ENCODE measurements around the gene CACNA1S.

Gene CACNA1S

DNA sequence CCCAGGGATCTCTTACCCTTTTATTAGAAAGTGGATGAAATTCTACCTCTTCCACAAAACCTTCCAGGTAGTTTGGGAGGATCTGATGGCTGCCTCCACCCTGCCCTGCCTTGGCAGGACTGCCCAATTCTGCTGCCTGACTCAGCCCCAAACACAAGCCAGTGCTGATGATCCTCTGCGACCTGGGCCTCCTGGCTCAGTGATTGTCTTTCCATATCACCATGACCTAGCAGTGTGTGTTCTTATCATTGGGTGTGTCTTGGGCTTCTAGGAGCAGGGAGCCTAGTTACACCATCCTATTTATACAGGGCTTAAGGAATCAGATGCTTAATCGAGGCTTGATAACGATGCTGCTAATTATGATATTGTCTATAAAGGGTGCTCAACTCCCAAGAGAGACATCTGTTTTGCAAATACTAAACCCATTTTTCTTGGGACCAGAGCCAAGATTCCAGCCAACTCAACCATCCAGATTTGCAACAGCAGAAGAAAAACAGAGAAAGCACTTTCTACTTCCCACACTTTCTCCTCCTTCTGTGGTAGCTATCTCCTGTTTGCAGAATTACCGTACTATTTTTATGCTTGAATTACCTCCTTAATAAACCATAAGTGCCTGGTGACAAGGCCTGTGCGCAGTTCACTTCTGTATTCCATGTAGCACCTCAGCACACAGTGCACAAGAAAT, 52.2 kb downstream of the CACNA1S start:
- DNase-seq: no peak

DNA sequence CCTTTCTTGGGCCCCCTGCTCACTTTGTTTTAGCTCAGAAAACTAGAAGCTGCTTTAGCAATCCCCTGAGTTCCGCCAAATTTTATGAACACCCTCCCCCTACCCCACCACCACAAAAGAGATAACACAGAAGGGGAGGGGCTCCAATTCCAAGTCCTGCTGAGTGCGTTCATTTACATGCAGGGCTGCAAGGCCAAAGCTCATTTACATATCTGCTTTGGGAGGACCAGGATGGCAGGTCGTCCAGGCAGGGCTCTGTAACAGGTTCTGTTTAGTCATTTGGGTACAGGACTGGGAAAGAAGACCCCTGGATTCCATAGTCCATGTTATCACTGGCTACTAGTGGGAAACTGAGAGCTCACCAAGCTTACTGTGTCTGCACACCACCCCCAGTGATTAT, 52.8 kb downstream of the CACNA1S start:
- no peak for DNase-seq

DNA sequence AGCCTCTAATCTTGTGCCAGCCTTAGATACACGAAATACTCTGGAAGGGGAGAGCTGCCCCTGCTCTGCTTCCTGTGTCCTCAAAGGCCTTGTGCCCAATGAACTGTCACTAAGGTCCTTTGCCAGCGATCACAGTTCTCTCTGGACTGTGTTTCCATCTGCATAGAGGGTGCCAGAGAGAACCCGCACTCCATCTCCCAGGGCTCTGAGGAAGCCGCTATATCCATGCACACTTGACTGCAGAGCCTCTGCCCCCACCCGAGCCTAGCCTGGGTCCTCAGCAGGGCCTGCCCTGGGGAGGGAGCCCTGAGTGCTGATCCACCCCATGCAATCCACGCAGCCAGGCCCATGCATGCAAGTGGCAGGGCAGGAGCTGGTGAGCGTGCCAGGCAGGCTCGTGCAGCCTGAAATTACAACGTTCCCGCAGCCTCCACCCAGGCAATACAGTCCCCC, 58.1 kb downstream of the CACNA1S start:
- DNase-seq: no peak

DNA sequence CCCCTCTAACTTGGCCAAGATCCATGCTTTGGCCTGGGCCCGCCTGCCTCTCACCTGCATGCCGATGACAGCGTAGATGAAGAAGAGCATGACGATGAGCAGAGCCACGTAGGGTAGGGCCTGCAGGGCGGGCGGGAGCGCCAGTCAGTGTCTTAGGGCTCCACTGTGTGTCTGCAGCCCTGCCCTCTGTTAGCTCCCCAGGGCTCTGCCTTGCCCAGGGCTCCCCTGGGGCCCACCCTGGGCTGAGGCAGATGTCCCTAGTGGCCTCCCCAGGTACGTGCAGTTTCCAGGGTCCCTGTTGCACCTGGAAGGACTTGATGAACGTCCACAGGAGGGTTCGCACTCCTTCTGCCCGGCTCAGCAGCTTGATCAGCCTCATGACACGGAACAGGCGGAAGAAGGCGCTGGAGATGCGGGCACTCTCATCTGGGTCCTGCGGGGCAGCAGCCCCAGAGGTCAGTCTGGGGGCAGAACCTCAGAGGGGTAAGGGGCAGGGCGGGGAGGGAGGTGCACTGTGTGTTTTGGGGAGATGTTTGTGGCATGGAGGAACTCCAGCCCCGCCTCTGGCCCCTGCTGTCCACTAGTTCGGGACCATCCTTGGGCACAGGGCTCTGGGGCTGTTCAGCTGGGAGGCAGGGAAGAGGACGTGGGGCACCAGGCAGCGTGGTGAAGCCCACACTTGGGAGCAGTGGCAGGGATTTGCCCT, 58.9 kb downstream of the CACNA1S start:
- no peak for DNase-seq

- no peak for DNase-seq
These were observed 60.8 kb downstream of the CACNA1S start for GRCh38 chr1:201051399-201051798.

DNA sequence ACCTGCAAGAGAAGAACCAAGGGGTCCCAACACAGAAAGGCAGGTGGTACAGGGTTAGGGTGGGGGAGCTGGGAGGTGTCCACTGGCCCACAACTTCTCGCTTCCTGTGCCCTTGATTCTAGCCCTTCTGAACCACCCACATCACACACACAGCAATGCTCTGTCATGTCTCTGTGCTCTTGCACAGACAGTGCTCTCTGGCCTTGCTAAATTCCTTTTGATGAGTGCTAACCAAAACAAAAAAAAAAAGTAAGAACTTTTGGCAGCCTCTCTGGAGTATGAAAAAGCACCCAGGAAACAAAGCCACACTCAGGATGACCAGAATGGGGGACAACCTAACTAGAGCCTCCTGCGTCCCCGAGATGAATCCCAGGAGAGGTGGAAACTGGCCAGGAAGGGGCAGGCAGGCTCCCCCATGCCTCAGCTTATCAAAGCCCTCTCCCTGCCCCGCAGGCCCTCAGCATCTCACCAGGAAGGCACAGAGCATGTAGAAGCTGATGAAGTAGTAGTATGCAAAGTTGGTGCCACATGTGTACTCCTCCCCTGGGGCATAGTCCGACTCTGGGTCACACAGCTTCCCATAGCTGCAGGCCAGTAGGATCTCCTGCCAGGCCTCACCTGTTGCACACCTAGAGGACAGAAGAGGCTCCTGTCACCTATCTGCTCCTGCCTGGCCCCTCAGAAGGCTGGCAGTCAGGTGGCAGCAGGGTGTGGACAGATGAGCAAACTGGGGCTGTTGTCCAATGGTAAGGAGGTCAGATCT, 61.5 kb downstream of the CACNA1S start:
- DNase-seq: no peak

DNA sequence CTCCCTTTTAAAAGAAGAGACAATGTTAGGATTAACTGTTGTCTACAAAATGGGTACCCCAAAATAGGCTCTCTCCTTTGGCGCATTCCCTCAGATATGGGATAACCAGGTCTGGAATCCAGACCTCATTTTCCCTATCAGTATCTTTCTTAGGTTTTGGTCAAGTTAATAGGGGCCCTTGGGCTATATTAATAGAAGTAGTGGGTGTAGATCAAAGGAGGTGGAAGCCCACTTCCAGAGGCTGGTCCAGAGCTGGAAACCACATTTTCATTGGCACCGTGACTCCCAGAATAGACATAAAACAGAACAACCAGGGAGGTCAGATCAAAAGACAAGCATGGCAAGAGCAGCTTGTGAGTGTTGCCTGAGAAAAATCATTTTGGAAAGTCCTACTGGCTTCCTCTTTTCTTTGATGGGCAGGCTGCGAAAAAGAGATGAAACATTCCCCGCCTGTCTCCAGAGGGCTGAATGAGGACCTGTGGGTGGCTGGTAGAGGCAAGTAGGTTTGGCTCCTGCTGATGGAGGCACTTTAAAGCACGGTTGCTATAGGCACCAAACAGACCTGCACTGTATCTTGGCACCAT, 62.9 kb downstream of the CACNA1S start:
- DNase-seq: no peak

DNA sequence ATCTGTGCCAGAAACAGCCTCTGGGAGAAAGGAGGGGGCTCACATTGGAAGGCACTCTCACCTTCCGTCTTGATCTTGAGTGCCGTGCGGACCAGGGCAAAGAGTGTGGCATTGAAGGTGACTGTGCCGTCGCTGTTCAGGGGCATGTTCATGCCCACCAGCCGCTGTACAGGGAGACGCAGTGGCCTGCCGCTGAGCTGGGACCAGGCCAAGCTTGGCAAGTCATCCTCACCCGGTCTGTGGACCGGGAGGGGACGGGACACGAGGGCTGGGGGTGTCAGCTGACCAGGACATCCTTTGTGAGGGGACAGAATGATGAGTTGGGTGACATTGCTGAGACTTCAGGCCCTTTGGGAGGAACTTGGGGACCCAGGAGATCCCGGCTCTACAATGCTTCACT, 63.7 kb downstream of the CACNA1S start:
- no peak for DNase-seq

GRCh38 chr1:201044119-201044518, 68.1 kb downstream of the CACNA1S start:
- DNase-seq: no peak

DNA sequence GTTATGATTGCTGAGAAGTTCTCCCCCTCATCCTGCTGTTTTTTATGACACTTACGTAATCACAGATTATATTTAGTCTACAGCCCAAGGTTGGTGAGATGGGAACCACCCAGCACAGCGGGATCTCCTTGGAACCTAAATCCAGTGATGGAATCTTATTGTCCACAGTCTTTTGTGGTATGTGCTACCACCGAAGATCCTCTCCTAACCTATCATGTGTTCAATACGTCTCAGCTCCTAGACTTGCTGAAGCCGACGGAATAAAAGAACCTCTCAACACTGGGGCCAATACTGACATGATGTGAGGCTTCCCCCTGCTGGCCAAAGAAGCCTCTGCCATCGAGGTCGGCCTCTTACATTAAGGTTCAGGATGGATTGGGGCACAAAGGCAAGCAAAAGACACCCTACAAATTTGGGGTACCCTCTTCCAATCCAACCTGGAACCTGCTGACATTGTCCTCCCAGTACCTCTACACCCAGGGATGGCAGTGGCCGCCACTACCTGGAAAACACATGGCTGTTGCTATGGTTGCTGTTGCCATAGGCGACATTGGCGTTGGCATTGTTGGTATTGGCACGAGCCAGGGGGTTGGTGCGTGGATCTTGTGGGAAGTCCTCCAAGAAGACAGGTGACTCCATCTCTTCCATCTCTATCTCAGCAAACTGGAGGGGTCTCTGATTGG, 69.3 kb downstream of the CACNA1S start:
- DNase-seq: peak; percentile 60

DNA sequence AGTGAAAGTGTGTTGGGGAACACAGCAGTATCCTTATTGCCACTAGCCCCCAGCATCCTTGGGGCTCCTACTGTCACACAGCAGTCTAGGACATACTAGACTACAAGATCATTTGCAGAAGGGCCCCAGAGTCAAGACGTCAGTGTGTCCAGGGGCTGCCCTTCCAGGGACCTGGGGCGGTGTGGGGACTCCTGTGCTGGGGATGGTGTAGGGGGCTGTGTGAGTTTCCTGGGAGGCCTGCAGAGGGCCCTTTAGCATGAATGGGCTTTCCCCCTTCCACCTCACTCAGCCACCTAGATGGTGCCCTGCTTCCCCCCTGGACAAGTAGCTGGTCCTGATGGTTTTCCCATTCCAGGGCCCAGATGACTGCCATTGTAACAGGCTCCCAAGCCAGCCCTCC, 71.2 kb downstream of the CACNA1S start:
- no peak for DNase-seq

- DNase-seq: no peak
These were observed 72.3 kb downstream of the CACNA1S start for GRCh38 chr1:201039876-201040275.

- DNase-seq: no peak
These were observed 72.8 kb downstream of the CACNA1S start for GRCh38 chr1:201039418-201039817.

DNA sequence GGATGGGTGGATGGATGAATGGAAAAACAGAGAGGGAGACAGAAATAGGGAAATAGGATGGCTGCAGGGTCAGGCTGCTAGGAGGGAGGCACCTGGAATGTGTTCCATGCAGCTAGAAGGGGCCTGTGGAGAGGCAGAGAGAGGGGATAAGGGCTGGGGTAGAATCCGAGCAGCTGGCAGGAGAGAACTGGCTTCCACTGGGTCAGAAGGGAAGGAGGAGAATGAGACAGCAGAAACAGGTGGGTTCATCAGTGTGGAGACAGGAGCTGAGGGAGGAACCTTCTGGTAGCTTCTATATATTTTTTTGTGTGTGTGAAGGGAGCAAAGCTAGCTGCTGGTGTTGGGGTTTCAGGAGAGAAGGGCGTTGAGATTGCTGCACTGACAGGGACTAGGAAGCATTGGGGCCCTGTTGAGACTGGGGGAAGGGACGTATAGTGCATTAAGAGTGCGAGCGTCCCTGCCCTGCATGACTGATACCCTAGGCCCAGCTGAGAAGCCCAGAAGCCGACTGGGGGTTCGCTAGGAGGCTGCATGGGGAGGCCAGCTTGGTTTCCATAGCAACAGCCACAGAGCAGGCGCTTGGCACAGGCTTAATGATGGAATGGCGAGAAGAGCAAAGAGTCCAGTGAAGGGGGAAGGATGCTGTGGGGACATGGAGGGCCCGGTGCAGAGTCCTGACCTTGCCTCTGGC, 73.9 kb downstream of the CACNA1S start:
- DNase-seq: no peak

GRCh38 chr1:201036188-201036842, 75.9 kb downstream of the CACNA1S start:
- DNase-seq: no peak

DNA sequence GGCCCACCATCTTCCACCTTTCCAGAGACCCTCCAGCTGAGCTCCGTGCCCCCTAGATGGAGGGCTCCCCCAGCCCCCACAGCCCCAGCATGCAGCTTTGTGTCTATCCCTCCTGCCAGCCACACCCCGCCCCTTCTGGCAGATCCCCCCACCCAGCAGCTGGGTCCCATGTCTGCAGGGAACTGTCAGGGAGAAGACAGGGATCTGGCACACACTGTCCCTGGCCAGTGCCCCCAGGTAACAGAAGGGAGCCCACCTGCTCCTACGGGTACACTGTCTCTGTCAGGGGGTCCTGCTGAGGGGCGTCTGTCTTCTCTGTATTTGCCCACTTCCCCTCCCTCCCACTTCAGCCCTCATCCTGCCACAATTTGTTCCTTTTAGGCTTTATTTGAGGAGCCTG, 77.6 kb downstream of the CACNA1S start:
- no peak for DNase-seq

GRCh38 chr1:201032408-201032807, 79.8 kb downstream of the CACNA1S start:
- DNase-seq: no peak

DNA sequence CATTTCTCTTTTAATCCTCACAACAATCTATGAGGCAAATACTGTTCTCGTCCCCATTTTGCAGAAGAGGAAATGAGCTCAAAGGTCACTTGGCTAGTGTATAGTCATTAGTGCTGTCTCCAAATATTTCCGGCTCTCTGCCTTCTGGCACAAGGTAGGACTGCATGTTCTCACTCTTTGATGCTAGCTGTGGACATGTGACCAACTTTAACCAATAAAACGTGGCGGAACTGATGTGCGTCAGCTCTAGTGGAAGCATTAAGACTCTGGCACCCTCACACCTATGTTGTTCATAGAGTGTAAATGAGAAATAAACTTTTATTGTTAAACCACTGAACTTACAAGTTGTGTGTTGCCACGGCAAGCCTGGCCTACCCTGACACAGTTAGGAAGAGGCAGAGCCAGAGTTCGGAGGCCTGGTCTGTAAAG, 83.8 kb downstream of the CACNA1S start:
- DNase-seq: no peak

DNA sequence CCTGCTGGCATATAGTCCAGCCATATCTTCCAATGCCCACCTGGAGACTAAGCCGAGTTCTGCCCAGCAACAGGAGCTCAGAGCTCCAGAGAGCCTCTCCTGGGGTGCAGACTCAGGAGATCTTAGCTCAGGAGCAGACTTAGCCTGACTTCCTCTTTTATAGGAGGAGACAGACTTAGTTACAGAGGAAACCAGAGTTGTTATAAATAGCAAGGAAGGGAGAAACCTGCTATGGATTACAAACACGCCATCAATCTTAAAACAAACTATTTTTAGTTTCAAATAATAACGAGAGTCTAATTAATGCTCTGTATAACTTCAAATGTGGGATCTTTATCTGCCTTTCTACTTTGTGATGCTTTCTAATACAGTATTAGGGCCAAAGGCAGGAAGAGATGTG, 85.4 kb downstream of the CACNA1S start:
- DNase-seq: no peak

- DNase-seq: no peak
These were observed 86.0 kb downstream of the CACNA1S start for GRCh38 chr1:201026234-201026633.

- no peak for DNase-seq
These were observed 86.6 kb downstream of the CACNA1S start for GRCh38 chr1:201025571-201026002.

- DNase-seq: no peak
These were observed 87.6 kb downstream of the CACNA1S start for GRCh38 chr1:201024625-201024998.

Measured in stimulated activated CD4-positive, alpha-beta T cell treated with anti-CD3 and anti-CD28 coated beads, Interleukin-12 subunit alpha, Interleukin-12 subunit beta, amount 100 ng/mL, for 4 hours (primary cell).